ENCODE results near the gene OR10H5.
A peak's percentile ranks its signal among the peaks of the same experiment; 100 is the strongest.
"Not testable (repeated sequence)": the region's sequence is repeated elsewhere in the genome, so short reads cannot be mapped to it uniquely, and the experiment has no call there.

The OR10H5 gene, protein sequence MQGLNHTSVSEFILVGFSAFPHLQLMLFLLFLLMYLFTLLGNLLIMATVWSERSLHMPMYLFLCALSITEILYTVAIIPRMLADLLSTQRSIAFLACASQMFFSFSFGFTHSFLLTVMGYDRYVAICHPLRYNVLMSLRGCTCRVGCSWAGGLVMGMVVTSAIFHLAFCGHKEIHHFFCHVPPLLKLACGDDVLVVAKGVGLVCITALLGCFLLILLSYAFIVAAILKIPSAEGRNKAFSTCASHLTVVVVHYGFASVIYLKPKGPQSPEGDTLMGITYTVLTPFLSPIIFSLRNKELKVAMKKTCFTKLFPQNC

DNA sequence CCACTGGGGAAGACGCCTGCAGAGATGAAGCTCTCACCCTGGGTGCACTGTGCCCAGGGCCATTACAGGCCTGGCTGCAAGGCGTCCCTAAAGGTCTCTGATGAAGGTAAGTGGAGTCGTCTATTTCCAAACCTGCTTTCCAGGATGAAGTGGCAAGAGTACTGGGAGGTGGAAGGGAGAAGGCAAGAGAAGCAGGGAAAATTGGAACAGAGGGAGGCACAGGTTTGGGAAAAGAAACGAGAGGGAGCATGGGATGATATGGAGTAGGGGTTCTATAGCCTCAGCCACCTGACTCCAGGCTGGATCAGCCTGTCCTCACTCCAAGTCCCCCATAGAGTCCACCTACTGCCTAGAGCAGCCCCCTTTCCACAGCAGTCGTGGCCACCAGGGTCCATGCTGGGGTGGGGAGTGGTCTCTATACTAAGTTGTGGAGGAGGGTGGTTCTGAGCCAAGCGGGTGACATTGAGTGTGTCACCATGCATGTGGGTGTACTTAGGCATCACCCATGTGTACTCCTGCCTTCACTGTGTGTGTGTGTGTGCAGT is at the start of gene OR10H5:
Gene OR10H5, plus strand, starts transcription at position 51 of the 545 bp plus-strand sequence. CDS start 6,388 bp downstream, outside the sequence.
- H3K36me3 Mint-ChIP-seq = no peaks in the 10 kb centered on the region
- peaks cover 6% of the 10 kb centered on the region for H3K27me3 Mint-ChIP-seq
- no peak within 1 kb of the TSS for H3K4me3 Mint-ChIP-seq
- peak within 1 kb of the TSS; percentile 26 for H3K27ac Mint-ChIP-seq
- H3K4me1 Mint-ChIP-seq = no peaks in the 10 kb centered on the region
- H3K9me3 Mint-ChIP-seq = no peaks in the 10 kb centered on the region

DNA sequence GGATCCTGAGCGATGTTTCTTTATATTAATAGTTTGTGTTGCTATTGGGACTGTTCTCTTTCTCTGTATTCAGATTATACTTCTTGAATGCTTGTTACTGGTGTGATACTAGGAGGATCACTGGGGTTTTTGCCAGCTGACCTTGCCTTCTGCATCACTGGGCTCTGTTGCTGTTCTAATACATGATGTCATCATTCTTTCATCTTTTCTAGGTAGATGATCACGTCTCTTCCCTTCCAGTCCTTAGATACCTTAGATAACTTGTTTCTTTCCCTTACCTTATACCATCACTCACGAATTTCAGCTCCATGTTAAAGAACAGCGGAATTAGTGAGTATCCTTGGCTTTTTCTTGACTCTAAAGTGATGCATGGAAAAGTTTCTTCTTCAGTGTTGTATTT is 49.7 kb upstream of the OR10H5 start, which contains the start of gene OR10H3:
Gene OR10H3, plus strand, starts transcription at position 264 of the 400 bp plus-strand sequence. CDS start 3,408 bp downstream, outside the sequence.
- Mint-ChIP-seq H3K27me3 (peaks cover 3% of the 10 kb centered on the region), H3K36me3 (peaks cover 4% of the 10 kb centered on the region), H3K27ac (no peak within 1 kb of the TSS), H3K9me3 (peaks cover 11% of the 10 kb centered on the region), H3K4me1 (no peaks in the 10 kb centered on the region), H3K4me3 (no peak within 1 kb of the TSS)

DNA sequence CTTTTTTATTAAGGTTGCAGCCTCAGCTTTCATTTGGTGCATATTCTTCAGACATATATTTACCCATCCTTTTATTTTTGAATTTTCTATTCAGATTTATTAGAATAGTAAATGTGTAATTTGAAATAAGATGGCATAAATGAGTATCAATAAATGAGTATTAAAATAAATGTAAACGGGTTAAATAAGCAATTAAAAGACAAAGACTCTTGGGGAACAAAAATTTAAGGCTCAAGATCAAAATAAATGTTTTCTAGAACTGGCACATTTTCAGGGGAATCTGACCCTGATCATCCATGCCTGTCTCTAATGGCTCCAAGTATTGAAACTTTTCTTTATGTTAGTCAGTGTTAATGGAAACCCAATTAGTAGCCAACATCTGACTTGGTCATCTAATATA is 46.7 kb upstream of the OR10H5 start:
- Mint-ChIP-seq H3K36me3 (peaks cover 4% of the 10 kb centered on the region), H3K9me3 (peaks cover 11% of the 10 kb centered on the region), H3K27ac (no peak overlapping the region), H3K4me1 (no peaks in the 10 kb centered on the region), H3K27me3 (peaks cover 16% of the 10 kb centered on the region), H3K4me3 (no peak overlapping the region)

DNA sequence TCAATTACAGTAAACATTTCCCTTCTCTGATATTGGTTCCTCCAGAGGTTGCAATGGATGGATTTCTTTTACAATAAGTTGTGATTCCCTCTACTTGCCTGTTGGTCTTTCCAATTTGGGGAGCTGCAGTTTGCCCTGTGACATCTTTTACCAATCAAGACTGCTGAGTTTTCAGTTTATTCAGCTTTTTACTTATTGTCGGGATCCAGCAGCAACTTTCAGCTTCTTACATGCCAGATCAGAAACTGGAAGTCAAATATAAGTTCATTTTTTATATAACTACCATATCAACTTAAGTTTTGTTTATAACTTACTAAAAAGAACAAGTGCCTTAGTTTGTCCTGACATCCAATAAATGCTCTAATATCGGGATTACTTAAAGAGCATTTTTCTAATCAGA is 39.2 kb upstream of the OR10H5 start:
- Mint-ChIP-seq H3K36me3 (no peaks in the 10 kb centered on the region), H3K9me3 (no peaks in the 10 kb centered on the region), H3K27ac (no peak overlapping the region), H3K4me1 (no peaks in the 10 kb centered on the region), H3K27me3 (peaks cover 45% of the 10 kb centered on the region), H3K4me3 (no peak overlapping the region)

DNA sequence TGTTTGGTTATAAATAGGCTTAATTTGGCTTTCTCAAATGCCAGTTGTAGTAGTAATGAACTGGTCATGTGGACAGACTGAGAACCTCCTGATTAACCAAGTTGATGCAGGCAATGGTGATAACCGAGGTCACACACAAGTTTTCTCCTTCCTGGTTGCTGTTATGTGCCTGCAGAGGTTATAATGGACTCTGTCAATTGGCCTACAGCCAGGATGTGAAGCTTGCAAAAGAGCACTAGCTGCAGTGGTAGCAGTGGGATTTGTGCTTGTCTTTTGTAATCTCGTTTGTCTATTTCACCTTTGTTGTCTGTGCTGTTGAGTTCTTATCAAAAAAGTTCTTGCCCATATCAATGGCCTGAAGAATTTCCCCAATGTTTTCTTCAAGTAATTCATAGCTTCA is 29.1 kb upstream of the OR10H5 start:
- Mint-ChIP-seq H3K36me3 (peaks cover 4% of the 10 kb centered on the region), H3K4me3 (no peak overlapping the region), H3K9me3 (peaks cover 6% of the 10 kb centered on the region), H3K27ac (no peak overlapping the region), H3K27me3 (peaks cover 60% of the 10 kb centered on the region), H3K4me1 (no peaks in the 10 kb centered on the region)

DNA sequence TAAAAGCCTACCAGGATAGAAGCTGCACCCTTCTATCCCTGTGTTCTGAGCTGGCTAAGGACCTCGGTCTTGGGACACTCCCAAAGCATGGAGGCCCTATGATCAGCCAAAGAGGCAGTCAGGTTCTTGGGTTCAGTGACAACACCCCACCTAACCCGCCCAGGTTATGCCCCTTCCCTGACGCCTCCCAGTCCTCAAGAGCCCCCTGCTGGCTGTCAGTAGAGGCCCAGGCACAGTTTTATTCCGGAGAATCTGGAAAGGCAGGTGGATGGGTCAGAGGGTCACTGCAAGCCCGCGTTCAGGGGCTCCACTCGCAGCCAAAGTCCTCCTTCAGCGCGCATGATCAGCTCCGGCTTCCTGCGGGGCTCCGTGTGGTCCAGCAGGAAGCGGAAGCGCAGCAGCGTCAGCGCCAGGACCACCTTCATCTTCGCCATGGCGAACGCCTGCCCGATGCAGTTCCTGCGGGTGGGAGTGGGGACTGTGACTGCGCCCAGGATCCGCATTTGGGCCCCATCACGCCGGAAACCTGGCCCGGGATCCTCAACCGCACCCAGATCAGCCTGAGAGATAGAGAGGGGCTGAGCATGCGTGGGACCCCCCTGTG is 27.4 kb upstream of the OR10H5 start:
- Mint-ChIP-seq H3K4me3 (no peak overlapping the region), H3K4me1 (no peaks in the 10 kb centered on the region), H3K9me3 (peaks cover 6% of the 10 kb centered on the region), H3K36me3 (peaks cover 4% of the 10 kb centered on the region), H3K27me3 (peaks cover 55% of the 10 kb centered on the region), H3K27ac (no peak overlapping the region)

DNA sequence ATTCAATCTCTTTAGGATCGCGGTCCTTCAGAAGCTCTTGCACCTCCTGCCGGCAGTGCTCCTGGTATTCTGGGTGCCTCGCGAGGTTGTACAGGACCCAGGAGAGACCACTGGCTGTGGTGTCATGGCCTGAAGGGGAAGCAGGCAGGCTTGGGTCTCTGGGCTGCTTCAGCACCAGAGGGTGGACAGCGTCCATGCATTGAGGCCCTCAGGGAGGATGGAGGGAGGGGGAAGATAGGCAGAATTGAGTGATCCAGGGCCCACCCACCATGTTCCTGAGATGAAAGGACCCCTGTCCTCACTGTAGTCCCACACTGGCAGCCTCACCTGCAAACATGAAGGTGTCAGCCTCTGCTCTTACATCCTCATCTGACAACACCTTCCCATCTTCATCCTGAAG is 17.9 kb upstream of the OR10H5 start:
- peaks cover 19% of the 10 kb centered on the region for H3K27me3 Mint-ChIP-seq
- H3K4me1 Mint-ChIP-seq = no peaks in the 10 kb centered on the region
- no peak overlapping the region for H3K27ac Mint-ChIP-seq
- H3K4me3 Mint-ChIP-seq = no peak overlapping the region
- no peaks in the 10 kb centered on the region for H3K9me3 Mint-ChIP-seq
- H3K36me3 Mint-ChIP-seq = no peaks in the 10 kb centered on the region

DNA sequence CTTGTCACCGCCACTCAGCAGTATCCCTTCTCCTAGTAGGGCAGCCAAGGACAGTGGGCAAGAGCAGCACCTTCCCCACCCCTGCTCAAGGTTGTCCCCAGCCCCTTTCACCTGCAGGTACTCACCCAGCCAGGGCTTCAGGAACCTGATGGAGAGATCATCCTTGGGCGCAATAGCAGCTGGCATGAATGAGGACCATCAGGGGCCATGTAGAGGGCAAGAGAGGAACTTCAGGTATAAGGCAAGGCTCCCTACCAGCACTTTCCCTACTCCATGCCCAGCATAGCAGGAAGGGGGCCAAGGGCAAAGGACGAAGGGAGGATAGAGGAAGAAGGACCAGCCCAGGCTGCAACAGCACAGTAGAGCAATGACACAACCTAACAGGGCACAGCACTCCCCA is 13.3 kb upstream of the OR10H5 start:
- H3K27me3 Mint-ChIP-seq = peaks cover 21% of the 10 kb centered on the region
- H3K9me3 Mint-ChIP-seq = not testable (repeated sequence)

DNA sequence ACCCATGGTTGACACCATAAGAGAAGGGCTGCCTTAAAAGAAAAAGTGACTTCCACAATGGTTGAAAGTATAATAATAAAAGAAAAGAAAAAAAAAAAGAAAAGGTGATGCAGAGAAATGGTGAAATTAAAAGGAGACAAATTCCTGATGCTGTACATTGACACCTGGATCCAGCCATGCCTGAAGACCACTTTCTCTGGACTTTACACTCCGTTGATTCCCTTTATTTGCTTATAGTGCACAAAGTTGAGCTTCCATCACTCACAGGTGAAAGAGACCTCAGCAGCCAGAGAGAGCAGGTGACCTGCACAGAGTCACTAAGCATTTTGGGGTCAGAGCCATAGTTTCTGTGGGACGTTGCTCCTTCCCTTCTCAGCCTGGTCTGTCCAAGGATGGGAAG is 12.2 kb upstream of the OR10H5 start:
- Mint-ChIP-seq H3K36me3 (no peaks in the 10 kb centered on the region), H3K9me3 (no peaks in the 10 kb centered on the region), H3K27ac (no peak overlapping the region), H3K27me3 (peaks cover 18% of the 10 kb centered on the region), H3K4me1 (no peaks in the 10 kb centered on the region), H3K4me3 (no peak overlapping the region)

More for the DNA sequence above, 13.3 kb upstream of the OR10H5 start:
- H3K27ac Mint-ChIP-seq, H3K36me3 Mint-ChIP-seq, H3K4me3 Mint-ChIP-seq, H3K4me1 Mint-ChIP-seq: not testable (repeated sequence)

DNA sequence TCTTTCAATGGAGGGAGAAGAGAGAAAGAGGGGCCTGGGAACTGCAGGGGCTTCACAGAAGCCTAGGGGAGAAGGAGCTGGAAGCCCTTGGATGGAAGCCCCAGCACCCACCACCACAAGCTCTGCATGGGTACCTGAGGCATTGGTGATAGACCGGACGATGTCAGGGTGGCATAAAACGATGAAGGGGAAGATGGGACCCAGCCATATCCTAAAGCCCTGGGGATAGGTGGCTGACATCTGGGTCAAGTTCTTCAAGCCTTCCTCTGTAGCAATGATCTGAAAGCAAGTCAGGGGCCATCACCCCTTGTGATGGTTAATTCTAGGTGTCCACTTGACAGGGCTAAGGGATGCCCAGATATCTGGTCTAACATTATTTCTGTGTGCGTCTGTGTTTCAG is 11.2 kb upstream of the OR10H5 start:
- H3K27me3 Mint-ChIP-seq = peaks cover 13% of the 10 kb centered on the region
- peaks cover 6% of the 10 kb centered on the region for H3K4me1 Mint-ChIP-seq
- no peaks in the 10 kb centered on the region for H3K36me3 Mint-ChIP-seq
- no peak overlapping the region for H3K27ac Mint-ChIP-seq
- H3K9me3 Mint-ChIP-seq = no peaks in the 10 kb centered on the region
- no peak overlapping the region for H3K4me3 Mint-ChIP-seq

DNA sequence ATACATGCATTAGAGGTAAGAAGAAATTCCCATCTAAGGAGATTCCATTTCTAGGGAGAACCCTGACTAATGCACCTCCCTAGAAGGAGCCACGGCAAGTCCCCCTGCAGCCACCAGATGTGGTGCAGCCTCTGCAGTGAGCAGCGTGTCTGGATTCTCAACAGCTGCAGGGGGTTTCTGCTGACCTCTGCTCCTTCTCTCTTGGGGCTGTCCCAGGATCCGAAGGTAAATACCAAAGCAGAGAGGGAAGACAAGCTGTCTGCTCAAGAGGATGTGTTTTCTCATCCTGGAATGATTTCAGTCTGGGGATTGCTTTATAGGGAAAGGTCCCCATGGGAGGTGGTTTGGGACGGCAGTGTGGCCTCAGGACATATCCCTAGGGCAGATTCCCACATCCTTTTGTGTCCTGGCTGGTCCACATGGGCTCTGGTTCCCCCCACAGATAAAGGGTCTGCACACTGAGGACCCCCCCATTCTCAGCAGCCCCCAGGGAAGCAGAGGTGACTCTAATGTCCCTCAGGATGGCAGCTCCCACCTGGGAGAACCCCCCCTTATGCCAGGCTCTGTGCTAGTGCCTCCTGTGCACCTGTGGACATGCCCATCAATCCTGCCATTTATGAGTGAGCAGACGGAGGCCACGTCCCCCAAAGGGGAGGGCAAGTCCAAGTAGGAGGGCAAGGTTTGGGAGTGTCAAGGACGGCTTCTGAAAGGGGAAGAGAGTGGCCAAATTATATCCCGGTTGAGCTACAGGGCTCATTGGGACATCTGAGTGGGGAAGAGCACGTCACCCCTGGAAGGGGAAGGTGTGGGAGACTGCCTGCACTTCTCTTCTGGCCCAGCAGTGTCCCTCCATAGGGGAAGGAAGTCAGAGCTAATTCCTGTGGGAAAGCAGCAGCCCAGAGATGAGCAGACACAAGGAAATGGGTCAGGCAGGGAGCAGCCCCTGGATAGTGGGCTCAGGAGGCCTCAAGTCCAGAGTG is 10.2 kb upstream of the OR10H5 start:
- peaks cover 6% of the 10 kb centered on the region for H3K4me1 Mint-ChIP-seq
- H3K9me3 Mint-ChIP-seq = no peaks in the 10 kb centered on the region
- H3K27me3 Mint-ChIP-seq = peaks cover 13% of the 10 kb centered on the region
- no peak overlapping the region for H3K4me3 Mint-ChIP-seq
- no peak overlapping the region for H3K27ac Mint-ChIP-seq
- no peaks in the 10 kb centered on the region for H3K36me3 Mint-ChIP-seq

DNA sequence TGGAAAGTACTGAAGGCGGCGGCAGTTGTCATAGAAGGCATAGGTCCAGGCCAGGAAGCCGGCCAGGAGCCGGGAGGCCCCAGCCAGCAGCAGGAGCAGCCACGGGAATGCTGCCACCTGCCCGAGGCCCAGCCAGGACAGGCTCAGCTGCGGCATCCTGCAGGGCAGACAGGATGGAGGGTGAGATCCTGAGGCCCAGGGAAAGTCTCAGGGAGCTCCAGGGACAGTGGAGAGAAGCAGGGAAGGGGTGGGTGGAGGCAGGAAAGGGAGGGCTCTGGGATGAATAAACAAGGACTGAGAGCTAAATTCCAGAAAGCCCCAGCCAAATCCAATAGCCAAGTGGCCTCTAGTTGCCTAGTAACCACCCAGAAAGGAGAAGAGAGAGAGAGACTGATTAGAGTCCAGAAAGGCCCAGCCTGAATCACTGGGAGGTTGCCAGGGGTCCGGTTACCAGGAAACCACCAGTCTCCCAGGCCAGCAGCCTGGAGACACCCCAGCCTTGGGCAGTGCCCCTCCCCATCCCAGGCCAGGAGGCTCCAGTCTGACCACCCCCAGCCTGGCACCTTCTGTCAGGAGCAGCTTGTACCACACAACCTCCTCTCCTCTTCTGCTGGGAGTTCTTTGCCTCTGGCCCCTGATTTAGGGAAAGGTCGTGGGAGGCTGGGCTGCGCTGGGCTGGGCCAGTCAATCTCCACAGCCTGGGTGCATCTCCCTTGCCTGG is 7.5 kb upstream of the OR10H5 start:
- H3K36me3 Mint-ChIP-seq = no peaks in the 10 kb centered on the region
- H3K27ac Mint-ChIP-seq = no peak overlapping the region
- peaks cover 6% of the 10 kb centered on the region for H3K27me3 Mint-ChIP-seq
- peaks cover 6% of the 10 kb centered on the region for H3K4me1 Mint-ChIP-seq
- no peaks in the 10 kb centered on the region for H3K9me3 Mint-ChIP-seq
- H3K4me3 Mint-ChIP-seq = no peak overlapping the region

DNA sequence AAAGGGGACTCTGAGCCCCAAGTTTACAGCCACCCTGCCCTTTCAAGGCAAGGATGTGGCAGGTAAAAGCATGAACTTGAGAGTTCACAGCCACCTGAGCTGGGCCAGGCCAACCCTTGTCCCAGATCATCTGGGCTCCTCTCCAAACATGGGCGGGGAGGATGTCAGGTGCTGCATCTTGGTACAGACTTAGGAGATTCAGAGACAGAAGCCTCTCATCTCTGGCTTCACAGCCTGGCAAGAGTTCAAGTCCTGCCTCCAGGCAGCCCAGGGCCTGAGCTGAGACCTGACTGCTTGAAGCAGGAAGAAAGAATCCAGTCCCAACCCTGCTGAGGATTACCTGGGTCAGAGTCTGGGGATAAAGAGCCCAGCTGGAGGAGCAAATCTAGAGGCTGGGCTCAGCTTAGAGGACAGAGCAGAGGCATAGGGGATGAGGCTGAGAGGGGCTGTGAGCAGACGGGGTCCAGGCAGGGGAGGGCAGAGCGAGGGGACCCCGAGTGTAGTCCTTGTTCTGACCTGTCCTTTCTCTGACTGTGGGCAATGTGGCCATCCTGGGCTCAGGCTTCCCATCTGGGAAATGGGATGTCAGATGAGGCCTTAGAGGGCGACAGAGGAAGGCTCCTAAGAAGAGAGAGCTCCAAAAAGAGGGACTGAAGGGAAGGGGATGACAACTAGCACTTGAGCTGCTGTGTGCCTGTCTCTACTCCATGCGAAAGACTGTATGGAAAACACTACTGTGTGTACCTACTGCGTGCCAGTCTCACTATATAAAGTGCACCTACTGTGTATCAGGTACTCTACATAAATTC is 6.6 kb upstream of the OR10H5 start:
- H3K4me1 Mint-ChIP-seq = peaks cover 6% of the 10 kb centered on the region
- peaks cover 5% of the 10 kb centered on the region for H3K27me3 Mint-ChIP-seq
- no peak overlapping the region for H3K27ac Mint-ChIP-seq
- no peaks in the 10 kb centered on the region for H3K36me3 Mint-ChIP-seq
- no peak overlapping the region for H3K4me3 Mint-ChIP-seq
- no peaks in the 10 kb centered on the region for H3K9me3 Mint-ChIP-seq

DNA sequence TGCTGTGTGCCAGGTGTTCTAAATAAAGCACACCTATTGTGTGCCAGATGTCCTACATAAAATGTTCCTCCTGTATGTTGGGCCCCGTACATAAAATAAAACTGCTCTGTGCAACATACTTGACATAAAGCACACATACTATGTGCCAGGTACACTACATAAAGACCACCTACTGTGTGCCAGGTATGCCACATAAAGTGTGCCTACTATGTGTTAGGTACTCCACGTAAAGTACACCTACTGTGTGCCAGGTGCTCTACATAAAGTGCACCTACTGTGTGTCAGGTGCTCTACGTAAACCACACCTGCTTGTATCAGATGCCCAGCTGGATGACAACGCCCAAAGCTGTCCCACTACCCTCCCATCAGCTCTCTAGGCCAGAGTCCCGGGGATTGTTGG is 5.8 kb upstream of the OR10H5 start:
- peak overlapping the region; percentile 55 for H3K27ac Mint-ChIP-seq
- no peaks in the 10 kb centered on the region for H3K36me3 Mint-ChIP-seq
- H3K9me3 Mint-ChIP-seq = no peaks in the 10 kb centered on the region
- no peak overlapping the region for H3K4me3 Mint-ChIP-seq
- peaks cover 3% of the 10 kb centered on the region for H3K27me3 Mint-ChIP-seq
- H3K4me1 Mint-ChIP-seq = peaks cover 6% of the 10 kb centered on the region
